Activated naive CD8-positive, alpha-beta T cell treated with anti-CD3 and anti-CD28 coated beads, Interleukin-2, amount 50 U/mL, for 24 hours (primary cell): ENCODE measurements around the gene CRYL1.

Source experiments
- ATAC-seq: fragments of 150-1000 bp; cut with Tn5 transposase; one replicate; pipeline ENCODE4 v1.10.0; 2021
- DNase-seq: peaks from one replicate; pipeline ENCODE4 v3.0.0; 2021
- H3K27ac Mint-ChIP-seq: one replicate; pipeline ENCODE4 v1.8.0; 2021; ENCODE audit warnings: mild to moderate bottlenecking, mixed read lengths
- H3K27me3 Mint-ChIP-seq: one replicate; pipeline ENCODE4 v1.8.0; 2021; ENCODE audit warnings: mixed read lengths
- H3K36me3 Mint-ChIP-seq: one replicate; pipeline ENCODE4 v1.8.0; 2021; ENCODE audit warnings: low read depth, mixed read lengths
- H3K4me1 Mint-ChIP-seq: one replicate; pipeline ENCODE4 v1.8.0; 2021; ENCODE audit warnings: mixed read lengths
- H3K4me3 Mint-ChIP-seq: one replicate; pipeline ENCODE4 v1.8.0; 2021; ENCODE audit warnings: mild to moderate bottlenecking, moderate library complexity, mixed read lengths
- H3K9me3 Mint-ChIP-seq: one replicate; pipeline ENCODE4 v1.8.0; 2021; ENCODE audit warnings: mixed read lengths

CRYL1 gene

DNA sequence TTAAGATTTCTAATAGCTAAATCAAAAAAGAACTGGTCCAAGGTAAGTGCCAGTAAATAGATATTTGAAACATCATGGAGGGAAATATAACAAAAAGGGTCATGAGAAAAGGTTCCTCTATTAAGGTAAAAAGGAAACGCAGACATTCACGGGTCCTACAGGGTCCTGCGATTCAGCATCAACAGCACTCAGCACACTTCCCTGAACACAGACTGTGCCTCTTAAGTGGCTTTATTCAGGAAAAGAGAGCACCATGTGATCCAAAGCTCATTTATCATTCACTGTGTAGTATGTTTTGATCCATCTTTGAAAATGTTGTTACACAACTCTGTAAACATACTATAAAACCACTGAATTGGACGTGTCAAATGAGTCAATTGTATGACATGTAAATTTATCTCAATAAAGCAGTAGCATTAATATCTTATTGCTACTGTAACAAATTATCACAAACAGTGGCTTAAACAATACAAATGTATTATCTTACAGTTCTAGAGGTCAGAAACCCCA lies 33.7 kb downstream of the CRYL1 start:
- ATAC-seq: no peak
- no peak for DNase-seq
- Mint-ChIP-seq H3K27me3 (no peaks in the 10 kb centered on the region), H3K4me1 (peaks cover 8% of the 10 kb centered on the region), H3K27ac (no peak overlapping the region), H3K4me3 (no peak overlapping the region), H3K9me3 (no peaks in the 10 kb centered on the region), H3K36me3 (no peaks in the 10 kb centered on the region)

DNA sequence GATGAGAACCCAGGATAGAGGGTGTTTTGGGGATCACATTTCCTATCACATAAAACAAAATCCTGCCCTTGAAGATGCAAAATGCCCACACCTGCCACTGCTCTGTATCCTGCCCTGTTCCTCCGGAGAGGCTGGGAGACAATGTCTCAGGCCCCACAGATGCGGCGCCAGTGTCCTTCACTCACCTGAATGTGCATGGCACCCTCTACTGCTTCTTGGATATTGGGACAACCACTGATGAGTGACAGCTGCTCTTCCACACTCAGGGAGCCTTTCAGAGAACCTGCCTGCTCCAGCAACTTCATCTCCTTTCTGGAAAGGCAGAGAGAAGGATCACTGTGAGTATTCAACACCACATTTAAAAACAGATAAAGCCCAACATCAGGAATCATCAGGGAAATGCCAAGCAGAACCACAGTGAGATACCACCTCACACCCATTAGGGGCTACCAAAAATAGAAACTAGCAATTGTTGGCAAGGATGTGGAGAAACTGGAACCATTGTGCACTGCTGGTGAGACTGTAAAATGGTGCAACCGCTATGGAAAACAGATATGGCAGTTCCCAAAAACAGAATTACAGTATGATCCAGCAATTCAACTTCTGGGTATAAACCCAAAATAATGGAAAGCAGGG lies 36.4 kb downstream of the CRYL1 start:
- no peak overlapping the region for H3K4me3 Mint-ChIP-seq
- peaks cover 1% of the 10 kb centered on the region for H3K4me1 Mint-ChIP-seq
- no peak for DNase-seq
- no peaks in the 10 kb centered on the region for H3K9me3 Mint-ChIP-seq
- no peaks in the 10 kb centered on the region for H3K27me3 Mint-ChIP-seq
- no peak for ATAC-seq
- no peaks in the 10 kb centered on the region for H3K36me3 Mint-ChIP-seq
- no peak overlapping the region for H3K27ac Mint-ChIP-seq

DNA sequence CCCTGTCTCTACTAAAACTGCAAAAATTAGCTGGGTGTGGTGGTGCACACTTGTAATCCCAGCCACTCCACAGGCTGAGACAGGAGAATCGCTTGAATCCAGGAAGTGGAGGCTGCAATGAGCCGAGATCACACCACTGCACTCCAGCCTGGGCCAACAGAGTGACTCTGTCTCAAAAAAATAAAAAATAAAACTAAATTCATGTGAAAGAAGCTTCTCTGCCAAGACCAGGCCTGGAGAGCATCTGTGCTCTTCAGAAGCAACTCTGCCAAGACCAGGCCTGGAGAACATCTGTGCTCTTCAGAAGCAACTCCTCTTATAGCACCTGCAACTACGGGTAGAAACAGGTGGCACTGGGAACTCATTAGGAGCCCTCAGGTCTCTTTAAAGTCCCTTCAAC lies 37.7 kb downstream of the CRYL1 start:
- DNase-seq (no peak), ATAC-seq (no peak)
- Mint-ChIP-seq H3K9me3 (no peaks in the 10 kb centered on the region), H3K36me3 (no peaks in the 10 kb centered on the region), H3K27me3 (no peaks in the 10 kb centered on the region), H3K4me3 (no peak overlapping the region), H3K4me1 (peaks cover 1% of the 10 kb centered on the region), H3K27ac (no peak overlapping the region)

GRCh38 chr13:20482787-20483186 lies 42.9 kb downstream of the CRYL1 start:
- no peaks in the 10 kb centered on the region for H3K27me3 Mint-ChIP-seq

GRCh38 chr13:20482275-20482761 lies 43.3 kb downstream of the CRYL1 start:
- H3K27me3 Mint-ChIP-seq: no peaks in the 10 kb centered on the region
- H3K4me3 Mint-ChIP-seq: no peak overlapping the region
- ATAC-seq (no peak), DNase-seq (no peak)
- no peak overlapping the region for H3K27ac Mint-ChIP-seq
- peaks cover 2% of the 10 kb centered on the region for H3K36me3 Mint-ChIP-seq
- peaks cover 19% of the 10 kb centered on the region for H3K4me1 Mint-ChIP-seq
- H3K9me3 Mint-ChIP-seq: no peaks in the 10 kb centered on the region

More at GRCh38 chr13:20482787-20483186, 42.9 kb downstream of the CRYL1 start:
- Mint-ChIP-seq H3K36me3 (peaks cover 2% of the 10 kb centered on the region), H3K9me3 (no peaks in the 10 kb centered on the region), H3K27ac (no peak overlapping the region), H3K4me3 (no peak overlapping the region), H3K4me1 (peaks cover 18% of the 10 kb centered on the region)
- DNase-seq (no peak), ATAC-seq (no peak)

DNA sequence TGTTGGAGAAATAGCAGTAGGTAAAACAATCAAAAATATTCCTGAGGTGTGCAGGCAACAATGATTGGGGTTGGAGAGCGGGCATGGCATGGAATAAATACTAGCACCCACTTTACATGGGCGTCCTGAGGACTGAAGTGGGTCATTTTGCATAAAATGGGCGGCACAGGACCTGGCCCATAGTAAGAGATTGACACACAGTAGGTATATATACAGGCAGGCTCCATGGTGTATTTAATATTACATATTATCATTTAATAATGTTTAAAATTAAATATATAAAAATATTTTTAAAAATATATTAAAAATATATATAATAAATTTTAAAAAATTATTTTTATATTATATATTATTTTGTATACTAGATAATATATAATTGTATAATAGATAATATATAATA lies 48.3 kb downstream of the CRYL1 start:
- H3K4me1 Mint-ChIP-seq: peaks cover 54% of the 10 kb centered on the region
- H3K27ac Mint-ChIP-seq: no peak overlapping the region
- no peak overlapping the region for H3K4me3 Mint-ChIP-seq
- no peaks in the 10 kb centered on the region for H3K9me3 Mint-ChIP-seq
- ATAC-seq: no peak
- no peaks in the 10 kb centered on the region for H3K27me3 Mint-ChIP-seq
- no peaks in the 10 kb centered on the region for H3K36me3 Mint-ChIP-seq
- DNase-seq: no peak

GRCh38 chr13:20475927-20476691 lies 49.5 kb downstream of the CRYL1 start:
- H3K27me3 Mint-ChIP-seq: no peaks in the 10 kb centered on the region
- H3K27ac Mint-ChIP-seq: peak overlapping the region; percentile 85
- DNase-seq (peak; percentile 64), ATAC-seq (peak; percentile 97)
- H3K9me3 Mint-ChIP-seq: no peaks in the 10 kb centered on the region
- H3K36me3 Mint-ChIP-seq: no peaks in the 10 kb centered on the region
- peak overlapping the region; percentile 68 for H3K4me3 Mint-ChIP-seq
- peaks cover 53% of the 10 kb centered on the region for H3K4me1 Mint-ChIP-seq

- Mint-ChIP-seq H3K9me3 (no peaks in the 10 kb centered on the region), H3K27ac (peak overlapping the region; percentile 85)
Measured at GRCh38 chr13:20474515-20474914, 51.1 kb downstream of the CRYL1 start.

DNA sequence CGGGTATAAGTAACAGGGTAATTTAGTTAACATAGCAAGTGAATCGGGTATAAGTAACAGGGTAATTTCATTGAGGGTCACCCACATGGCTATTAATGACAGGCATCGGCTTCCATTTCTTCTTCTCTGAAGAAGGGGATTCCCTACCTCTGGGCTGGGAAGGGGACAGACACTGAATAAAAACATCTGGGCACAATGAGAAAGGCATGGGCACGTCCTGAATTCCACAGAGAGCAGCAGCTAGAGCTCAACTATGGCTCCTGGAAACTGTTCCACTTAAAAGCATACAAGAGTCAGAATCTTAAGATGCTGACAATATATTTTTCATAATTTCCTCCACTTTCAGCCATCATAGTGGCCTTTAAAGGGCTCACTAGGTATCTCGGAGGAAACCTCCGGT lies 51.8 kb downstream of the CRYL1 start:
- H3K4me1 Mint-ChIP-seq: peaks cover 43% of the 10 kb centered on the region
- no peak for ATAC-seq
- no peak overlapping the region for H3K4me3 Mint-ChIP-seq
- H3K9me3 Mint-ChIP-seq: no peaks in the 10 kb centered on the region
- no peaks in the 10 kb centered on the region for H3K36me3 Mint-ChIP-seq
- no peaks in the 10 kb centered on the region for H3K27me3 Mint-ChIP-seq
- no peak overlapping the region for H3K27ac Mint-ChIP-seq
- no peak for DNase-seq

More at GRCh38 chr13:20474515-20474914, 51.1 kb downstream of the CRYL1 start:
- ATAC-seq (no peak), DNase-seq (no peak)
- Mint-ChIP-seq H3K36me3 (no peaks in the 10 kb centered on the region), H3K4me3 (no peak overlapping the region), H3K27me3 (no peaks in the 10 kb centered on the region), H3K4me1 (peaks cover 46% of the 10 kb centered on the region)

- Mint-ChIP-seq H3K27me3 (no peaks in the 10 kb centered on the region), H3K27ac (no peak overlapping the region), H3K36me3 (no peaks in the 10 kb centered on the region), H3K4me3 (no peak overlapping the region), H3K4me1 (peaks cover 41% of the 10 kb centered on the region), H3K9me3 (no peaks in the 10 kb centered on the region)
- no peak for DNase-seq
- no peak for ATAC-seq
Measured at GRCh38 chr13:20473139-20473538, 52.5 kb downstream of the CRYL1 start.

DNA sequence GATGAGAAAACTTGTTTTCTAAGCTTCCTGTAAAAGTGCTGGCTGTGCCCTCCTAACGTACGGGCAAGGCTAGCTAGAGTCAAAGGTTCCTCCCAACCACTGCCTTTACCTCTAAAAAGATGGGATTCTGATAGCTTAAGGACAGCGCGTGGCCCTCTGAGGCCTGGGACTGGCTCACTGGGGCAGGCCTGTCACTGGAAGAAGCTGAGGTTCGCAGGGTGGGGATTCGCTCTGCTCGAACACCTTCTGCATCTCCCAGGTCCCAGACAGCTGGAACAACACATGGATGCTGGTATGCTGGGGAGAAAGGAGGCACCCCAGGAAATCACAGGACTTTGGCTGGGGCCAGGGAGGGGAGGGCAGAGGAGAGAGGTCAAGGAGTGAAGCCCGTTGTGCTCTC lies 53.1 kb downstream of the CRYL1 start:
- no peaks in the 10 kb centered on the region for H3K27me3 Mint-ChIP-seq
- no peak overlapping the region for H3K27ac Mint-ChIP-seq
- DNase-seq: no peak
- no peaks in the 10 kb centered on the region for H3K9me3 Mint-ChIP-seq
- H3K4me1 Mint-ChIP-seq: peaks cover 41% of the 10 kb centered on the region
- H3K36me3 Mint-ChIP-seq: no peaks in the 10 kb centered on the region
- ATAC-seq: no peak
- H3K4me3 Mint-ChIP-seq: no peak overlapping the region

DNA sequence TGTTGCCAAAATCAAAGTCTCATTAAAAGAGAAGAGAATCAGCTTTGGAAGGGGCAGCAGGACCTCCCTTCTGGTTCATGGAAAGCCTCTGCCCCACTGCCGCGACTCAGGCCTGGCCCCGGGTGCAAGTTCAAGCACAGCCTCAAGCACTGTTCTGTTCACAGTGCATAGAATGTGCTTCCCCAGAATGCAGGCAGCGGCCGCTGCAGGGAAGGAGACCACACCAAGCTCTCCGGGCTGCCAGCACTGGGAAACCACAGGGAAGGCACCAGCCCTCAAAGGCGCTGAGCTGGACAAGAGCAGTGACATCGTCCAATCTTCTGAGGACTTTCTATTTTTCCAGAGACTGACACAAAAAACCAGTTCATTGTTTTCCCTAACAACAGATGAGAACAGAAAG lies 55.5 kb downstream of the CRYL1 start:
- no peak overlapping the region for H3K27ac Mint-ChIP-seq
- DNase-seq (no peak), ATAC-seq (no peak)
- no peaks in the 10 kb centered on the region for H3K9me3 Mint-ChIP-seq
- no peak overlapping the region for H3K4me3 Mint-ChIP-seq
- no peaks in the 10 kb centered on the region for H3K36me3 Mint-ChIP-seq
- no peaks in the 10 kb centered on the region for H3K27me3 Mint-ChIP-seq
- peaks cover 19% of the 10 kb centered on the region for H3K4me1 Mint-ChIP-seq

DNA sequence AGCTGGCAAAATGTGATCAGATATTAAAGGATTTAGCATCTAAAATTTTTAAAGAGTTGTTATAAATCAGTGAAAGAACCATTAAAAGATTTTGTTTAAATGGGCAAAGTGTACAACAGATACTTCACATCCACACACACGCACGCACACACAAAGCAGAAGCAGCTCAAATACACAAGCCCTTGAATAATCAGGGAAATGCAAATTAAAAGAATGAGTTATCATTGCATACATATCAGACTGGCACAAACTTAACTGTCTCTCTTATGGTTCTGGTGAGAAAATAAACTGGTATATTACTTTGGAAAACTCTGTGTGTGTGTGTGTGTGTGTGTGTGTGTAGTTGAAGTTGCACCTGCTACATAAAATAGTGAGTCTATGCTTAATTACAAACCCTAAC lies 59.3 kb downstream of the CRYL1 start:
- H3K36me3 Mint-ChIP-seq: no peaks in the 10 kb centered on the region
- no peak for DNase-seq
- ATAC-seq: no peak
- H3K9me3 Mint-ChIP-seq: no peaks in the 10 kb centered on the region
- no peaks in the 10 kb centered on the region for H3K27me3 Mint-ChIP-seq
- H3K27ac Mint-ChIP-seq: no peak overlapping the region
- no peak overlapping the region for H3K4me3 Mint-ChIP-seq
- H3K4me1 Mint-ChIP-seq: peaks cover 26% of the 10 kb centered on the region

- Mint-ChIP-seq H3K36me3 (no peaks in the 10 kb centered on the region), H3K9me3 (no peaks in the 10 kb centered on the region), H3K4me1 (peaks cover 32% of the 10 kb centered on the region), H3K4me3 (no peak overlapping the region), H3K27ac (no peak overlapping the region), H3K27me3 (no peaks in the 10 kb centered on the region)
- no peak for DNase-seq
- ATAC-seq: no peak
Measured at GRCh38 chr13:20465218-20465879, 60.3 kb downstream of the CRYL1 start.

GRCh38 chr13:20462921-20463320 lies 62.7 kb downstream of the CRYL1 start:
- ATAC-seq: no peak
- no peak for DNase-seq
- no peak overlapping the region for H3K27ac Mint-ChIP-seq

More at GRCh38 chr13:20462921-20463320, 62.7 kb downstream of the CRYL1 start:
- Mint-ChIP-seq H3K4me3 (no peak overlapping the region), H3K9me3 (peaks cover 4% of the 10 kb centered on the region), H3K4me1 (peaks cover 35% of the 10 kb centered on the region), H3K27me3 (no peaks in the 10 kb centered on the region), H3K36me3 (no peaks in the 10 kb centered on the region)
